ENCODE measurements around the gene IFNA7.
"Not testable (repeated sequence)": the region's sequence is repeated elsewhere in the genome, so short reads cannot be mapped to it uniquely, and the experiment has no call there.

- not testable (repeated sequence) for TF ChIP-seq ZNF8 (CRISPR knock-in tag; IDR thresholded peaks at IDR 0.05); ZFP30 (CRISPR knock-in tag; IDR thresholded peaks at IDR 0.05); ZFP3 (CRISPR knock-in tag; IDR thresholded peaks at IDR 0.05); ZC3H10 (CRISPR knock-in tag; IDR thresholded peaks at IDR 0.05); ZNF565 (CRISPR knock-in tag; conservative IDR thresholded peaks at IDR 0.05; ENCODE audit: low read depth); CSDC2 (CRISPR knock-in tag; IDR thresholded peaks at IDR 0.05)
Observed at GRCh38 chr9:21202105-21202504, at the start of gene IFNA7.

All from SK-N-SH treated with all-trans-retinoic acid at 6 μM for 48 hours (cell line).